MM.1S (cell line): ENCODE measurements around the gene DPY19L3.
A peak's percentile ranks its signal among the peaks of the same experiment; 100 is the strongest.

Experiments
- DNase-seq: peaks from one replicate; pipeline ENCODE4 v3.0.0-alpha.2; 2015
- H2AFZ ChIP-seq: fragments of 300-600 bp; sonication (generic); 2 replicates; pipeline ENCODE4 v1.6.0; 2016; ENCODE audit warnings: antibody characterized with exemption, low read length
- H3F3A ChIP-seq: fragments of 300-600 bp; sonication (generic); 2 replicates; pipeline ENCODE4 v1.6.1; 2016; ENCODE audit warnings: mild to moderate bottlenecking, antibody characterized with exemption, low read length, moderate library complexity, mixed read lengths; ENCODE audit not compliant: insufficient read depth
- H3K27ac ChIP-seq: fragments of 300-600 bp; sonication (generic); 2 replicates; pipeline ENCODE4 v1.5.1; 2016; ENCODE audit warnings: mild to moderate bottlenecking, low read length
- H3K27me3 ChIP-seq: fragments of 300-600 bp; sonication (generic); replicated peaks from 2 replicates; pipeline ENCODE4 v1.6.0; 2016; ENCODE audit warnings: low read length; ENCODE audit not compliant: insufficient read depth
- H3K36me3 ChIP-seq: fragments of 300-600 bp; sonication (generic); replicated peaks from 2 replicates; pipeline ENCODE4 v1.6.1; 2016; ENCODE audit warnings: mild to moderate bottlenecking, low read length, mixed read lengths; ENCODE audit not compliant: insufficient read depth
- H3K4me1 ChIP-seq: fragments of 300-600 bp; sonication (generic); 2 replicates; pipeline ENCODE4 v1.6.1; 2016; ENCODE audit warnings: low read length, mixed read lengths
- H3K4me2 ChIP-seq: fragments of 300-600 bp; sonication (generic); 2 replicates; pipeline ENCODE4 v1.6.0; 2016; ENCODE audit warnings: low read depth, low read length
- H3K4me3 ChIP-seq: fragments of 300-600 bp; sonication (generic); 2 replicates; pipeline ENCODE4 v1.5.1; 2016; ENCODE audit warnings: low read length, mixed read lengths
- H3K79me2 ChIP-seq: fragments of 300-600 bp; sonication (generic); 2 replicates; pipeline ENCODE4 v1.6.1; 2016; ENCODE audit warnings: mixed run types, low read length, mixed read lengths
- H3K9ac ChIP-seq: fragments of 300-600 bp; sonication (generic); 2 replicates; pipeline ENCODE4 v1.6.1; 2016; ENCODE audit warnings: low read length, mixed read lengths
- H3K9me2 ChIP-seq: fragments of 300-600 bp; sonication (generic); replicated peaks from 2 replicates; pipeline ENCODE4 v1.6.1; 2016; ENCODE audit warnings: mild to moderate bottlenecking, low read length, mixed read lengths; ENCODE audit not compliant: insufficient read depth
- H3K9me3 ChIP-seq: fragments of 300-600 bp; sonication (generic); replicated peaks from 2 replicates; pipeline ENCODE4 v1.6.1; 2016; ENCODE audit warnings: mild to moderate bottlenecking, low read length, mixed read lengths; ENCODE audit not compliant: insufficient read depth
- H4K20me1 ChIP-seq: fragments of 300-600 bp; sonication (generic); 2 replicates; pipeline ENCODE4 v1.6.1; 2016; ENCODE audit warnings: mild to moderate bottlenecking, low read length, moderate library complexity, mixed read lengths; ENCODE audit not compliant: insufficient read depth
- EZH2 ChIP-seq: fragments of 300-600 bp; sonication (generic); optimal IDR thresholded peaks from 2 replicates; pipeline ENCODE3; 2017; ENCODE audit warnings: low read depth, mild to moderate bottlenecking, antibody characterized with exemption, low read length, mixed read lengths
- EZH2phosphoT487 ChIP-seq: fragments of 300-600 bp; sonication (generic); IDR thresholded peaks from 2 replicates; pipeline ENCODE4 v1.6.1; 2018; ENCODE audit warnings: antibody characterized with exemption, low read length
- TF ChIP-seq, protein P1 (sequence below): fragments of 300-600 bp; sonication (generic); IDR thresholded peaks from 2 replicates; pipeline ENCODE4 v1.5.1; 2016; ENCODE audit warnings: antibody characterized with exemption, low read length, mixed read lengths

The DPY19L3 gene

DNA sequence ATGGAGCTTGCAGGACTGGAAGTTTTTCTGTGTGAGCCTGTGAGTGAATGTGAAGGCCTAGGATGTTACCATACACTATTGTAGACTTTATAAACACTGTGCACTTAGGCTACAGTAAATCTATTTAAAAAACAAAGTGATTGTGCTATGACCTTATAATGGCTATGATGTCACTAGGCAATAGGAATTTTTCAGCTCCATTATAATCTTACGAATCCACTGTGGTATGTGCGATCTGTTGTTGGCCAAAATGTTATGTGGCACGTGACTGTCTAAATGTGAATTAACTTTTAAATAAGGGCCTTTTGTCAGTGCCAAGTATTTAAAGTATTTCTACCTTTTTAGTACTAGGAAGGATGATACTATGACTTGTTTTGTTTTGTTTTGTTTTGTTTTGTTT, 54.9 kb downstream of the DPY19L3 start:
- Histone ChIP-seq H3K4me2 (no peak overlapping the region), H4K20me1 (no peaks in the 10 kb centered on the region), H2AFZ (no peak overlapping the region), H3K36me3 (no peaks in the 10 kb centered on the region), H3K4me1 (peaks cover 25% of the 10 kb centered on the region), H3K4me3 (no peak overlapping the region), H3K27me3 (no peaks in the 10 kb centered on the region), H3K9ac (no peak overlapping the region), H3K9me3 (no peaks in the 10 kb centered on the region), H3K9me2 (no peaks in the 10 kb centered on the region), H3F3A (peaks cover 14% of the 10 kb centered on the region), H3K79me2 (no peaks in the 10 kb centered on the region), H3K27ac (no peak overlapping the region)
- TF ChIP-seq, protein P1, sequence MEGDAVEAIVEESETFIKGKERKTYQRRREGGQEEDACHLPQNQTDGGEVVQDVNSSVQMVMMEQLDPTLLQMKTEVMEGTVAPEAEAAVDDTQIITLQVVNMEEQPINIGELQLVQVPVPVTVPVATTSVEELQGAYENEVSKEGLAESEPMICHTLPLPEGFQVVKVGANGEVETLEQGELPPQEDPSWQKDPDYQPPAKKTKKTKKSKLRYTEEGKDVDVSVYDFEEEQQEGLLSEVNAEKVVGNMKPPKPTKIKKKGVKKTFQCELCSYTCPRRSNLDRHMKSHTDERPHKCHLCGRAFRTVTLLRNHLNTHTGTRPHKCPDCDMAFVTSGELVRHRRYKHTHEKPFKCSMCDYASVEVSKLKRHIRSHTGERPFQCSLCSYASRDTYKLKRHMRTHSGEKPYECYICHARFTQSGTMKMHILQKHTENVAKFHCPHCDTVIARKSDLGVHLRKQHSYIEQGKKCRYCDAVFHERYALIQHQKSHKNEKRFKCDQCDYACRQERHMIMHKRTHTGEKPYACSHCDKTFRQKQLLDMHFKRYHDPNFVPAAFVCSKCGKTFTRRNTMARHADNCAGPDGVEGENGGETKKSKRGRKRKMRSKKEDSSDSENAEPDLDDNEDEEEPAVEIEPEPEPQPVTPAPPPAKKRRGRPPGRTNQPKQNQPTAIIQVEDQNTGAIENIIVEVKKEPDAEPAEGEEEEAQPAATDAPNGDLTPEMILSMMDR: no peak
- no peak for TF ChIP-seq EZH2
- TF ChIP-seq EZH2phosphoT487: no peak
- DNase-seq: no peak

GRCh38 chr19:32464279-32464678, 58.7 kb downstream of the DPY19L3 start:
- H3K9me3 ChIP-seq: no peaks in the 10 kb centered on the region
- H3F3A ChIP-seq: no peaks in the 10 kb centered on the region
- DNase-seq: peak; percentile 25
- peaks cover 5% of the 10 kb centered on the region for H3K4me1 ChIP-seq
- H3K4me2 ChIP-seq: no peak overlapping the region
- no peaks in the 10 kb centered on the region for H3K36me3 ChIP-seq
- H3K27me3 ChIP-seq: no peaks in the 10 kb centered on the region
- H3K4me3 ChIP-seq: no peak overlapping the region
- H4K20me1 ChIP-seq: no peaks in the 10 kb centered on the region
- no peak overlapping the region for H3K9ac ChIP-seq
- no peak for TF ChIP-seq EZH2phosphoT487
- no peak for TF ChIP-seq EZH2
- TF ChIP-seq, protein P1: peak; percentile 33
- H2AFZ ChIP-seq: no peak overlapping the region
- no peaks in the 10 kb centered on the region for H3K79me2 ChIP-seq
- no peaks in the 10 kb centered on the region for H3K9me2 ChIP-seq
- no peak overlapping the region for H3K27ac ChIP-seq

- H3K4me2 ChIP-seq: no peak overlapping the region
- no peak overlapping the region for H3K27ac ChIP-seq
- no peak overlapping the region for H2AFZ ChIP-seq
- no peaks in the 10 kb centered on the region for H3F3A ChIP-seq
- no peaks in the 10 kb centered on the region for H3K36me3 ChIP-seq
- TF ChIP-seq EZH2phosphoT487 (no peak), EZH2 (no peak)
- TF ChIP-seq, protein P1: no peak
- H3K79me2 ChIP-seq: no peaks in the 10 kb centered on the region
- no peaks in the 10 kb centered on the region for H3K4me1 ChIP-seq
- H3K9me3 ChIP-seq: no peaks in the 10 kb centered on the region
- H3K27me3 ChIP-seq: no peaks in the 10 kb centered on the region
- H4K20me1 ChIP-seq: no peaks in the 10 kb centered on the region
- H3K9ac ChIP-seq: no peak overlapping the region
- DNase-seq: no peak
- no peak overlapping the region for H3K4me3 ChIP-seq
- H3K9me2 ChIP-seq: no peaks in the 10 kb centered on the region
Measured at GRCh38 chr19:32465176-32465575, 59.6 kb downstream of the DPY19L3 start.
